HG03439 (cell line): ENCODE measurements around the gene SV2C.
"Not testable (repeated sequence)": the region's sequence is repeated elsewhere in the genome, so short reads cannot be mapped to it uniquely, and the experiment has no call there.

ENCODE experiments used
- ATAC-seq: cut with Tn5 transposase; IDR thresholded peaks from one replicate; pipeline ENCODE4 v1.9.1; 2021; ENCODE audit warnings: mild to moderate bottlenecking, moderate library complexity; ENCODE audit not compliant: unreplicated experiment

The SV2C gene

DNA sequence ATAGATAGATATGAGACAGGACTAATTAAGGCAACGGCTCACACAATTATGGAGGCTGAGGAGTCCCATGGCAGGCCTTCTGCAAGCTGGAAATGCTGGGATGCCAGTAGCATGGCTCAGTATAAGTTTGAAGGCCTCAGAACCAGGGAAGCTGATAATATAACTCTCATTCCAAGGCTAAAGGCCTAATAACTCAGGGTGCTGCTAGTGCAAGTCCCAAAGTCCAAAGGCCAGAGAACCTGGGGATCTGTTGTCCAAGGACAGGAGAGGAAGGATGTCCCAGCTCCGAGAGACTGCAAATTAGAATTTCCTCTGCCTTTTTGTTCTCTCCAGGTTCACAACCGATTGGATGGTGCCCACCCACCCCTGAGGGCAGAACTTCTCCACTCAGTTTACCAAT, 114.5 kb downstream of the SV2C start:
- ATAC-seq = no peak

DNA sequence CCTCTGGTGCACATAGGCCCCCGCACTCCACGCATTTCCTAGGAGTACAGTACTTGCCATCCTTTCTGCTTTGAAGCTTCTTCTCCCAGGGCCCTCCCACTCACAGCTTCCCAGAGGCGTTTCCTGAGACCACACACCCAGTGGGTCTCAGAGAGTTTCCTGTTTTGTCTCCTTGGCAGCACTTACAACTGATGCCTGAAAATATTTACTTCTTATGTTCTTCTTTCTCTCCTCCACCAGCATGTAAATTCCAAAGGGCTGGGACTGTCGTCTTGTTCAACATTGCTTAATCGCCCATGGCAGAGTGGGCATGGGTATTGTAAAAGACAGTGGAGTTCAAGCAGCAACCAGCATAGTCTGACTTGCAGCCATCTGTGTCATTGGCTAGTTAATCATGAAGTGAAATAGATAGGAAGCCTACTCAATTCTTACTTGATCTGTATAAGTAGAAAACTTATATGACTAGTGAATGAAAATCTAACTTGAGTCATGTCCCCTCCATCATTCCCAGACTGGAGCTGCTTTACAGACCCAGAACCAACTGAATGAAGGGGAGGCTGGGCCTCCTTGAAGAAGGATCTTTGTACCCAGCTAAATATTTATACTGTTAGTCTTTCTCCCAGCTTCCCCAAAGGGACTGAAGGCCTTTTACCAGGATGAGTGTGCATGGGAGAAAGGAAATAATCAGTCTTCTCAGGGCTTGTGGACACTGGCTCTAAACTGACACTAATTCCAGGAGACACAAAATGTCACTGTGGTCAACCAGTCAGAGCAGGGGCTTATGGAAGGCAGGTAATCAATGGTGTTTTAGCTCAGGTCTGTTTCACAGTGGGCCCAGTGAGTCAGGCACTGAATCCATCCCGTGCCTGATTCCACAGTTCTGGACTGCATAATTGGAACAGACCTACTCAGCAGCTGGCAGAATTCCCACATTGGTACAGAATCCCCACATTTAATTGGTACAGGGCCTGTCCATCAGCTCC, 116.4 kb downstream of the SV2C start:
- ATAC-seq = no peak

DNA sequence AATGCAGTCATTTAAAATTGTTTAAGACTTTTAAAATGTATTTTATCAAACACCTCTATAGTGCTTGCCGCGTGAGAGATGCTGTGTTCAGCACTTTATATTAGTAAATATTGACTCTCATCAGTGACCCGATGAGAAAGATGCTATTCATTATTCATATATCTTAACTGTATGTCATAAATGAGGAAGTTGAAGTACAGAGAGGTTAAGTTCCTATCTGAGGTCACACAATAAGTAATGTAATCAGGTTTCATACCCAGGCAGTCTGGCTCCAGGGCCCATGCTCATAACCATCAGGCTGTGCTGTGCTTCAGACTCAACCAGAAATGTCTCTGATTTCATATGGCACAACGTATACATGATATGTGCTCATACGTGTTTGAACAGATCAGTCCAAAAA, 119.0 kb downstream of the SV2C start:
- no peak for ATAC-seq

DNA sequence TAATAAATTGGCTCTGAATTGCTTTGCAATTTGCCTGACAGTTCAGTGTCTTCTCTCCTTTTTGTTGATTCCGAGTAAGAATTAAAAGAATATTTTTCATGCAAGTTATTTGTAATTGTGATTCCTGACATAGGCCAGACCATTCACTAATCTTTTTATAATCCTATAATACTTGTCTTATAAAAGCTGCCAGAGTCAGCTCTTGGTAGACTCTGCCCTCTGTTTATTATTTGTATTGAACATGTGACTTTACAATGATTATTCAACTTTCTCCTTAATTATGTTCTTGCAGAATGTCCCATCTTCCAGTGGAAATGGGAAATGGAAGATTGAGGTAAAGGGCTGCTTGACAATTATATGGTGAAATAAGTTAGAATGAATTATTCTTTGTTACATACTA, 121.0 kb downstream of the SV2C start:
- no peak for ATAC-seq

DNA sequence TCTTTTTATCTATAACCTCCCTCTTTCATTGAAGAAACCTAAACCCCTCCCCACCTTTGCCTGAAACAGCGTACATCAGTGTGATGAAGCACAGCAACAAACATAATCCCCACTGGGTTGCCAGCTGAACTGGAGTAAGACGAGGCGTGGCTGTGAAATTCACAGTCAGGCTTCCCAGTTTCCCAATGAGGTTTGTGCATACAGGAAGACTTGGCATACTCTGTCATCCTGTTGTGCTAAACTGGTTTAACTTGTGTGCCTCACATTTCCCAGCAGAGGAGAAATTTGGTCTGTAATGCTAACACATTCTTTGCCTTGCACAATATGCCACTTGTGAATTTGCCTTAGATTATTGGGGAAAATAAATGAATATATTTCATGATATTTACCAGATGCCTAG, 121.5 kb downstream of the SV2C start:
- ATAC-seq = no peak

DNA sequence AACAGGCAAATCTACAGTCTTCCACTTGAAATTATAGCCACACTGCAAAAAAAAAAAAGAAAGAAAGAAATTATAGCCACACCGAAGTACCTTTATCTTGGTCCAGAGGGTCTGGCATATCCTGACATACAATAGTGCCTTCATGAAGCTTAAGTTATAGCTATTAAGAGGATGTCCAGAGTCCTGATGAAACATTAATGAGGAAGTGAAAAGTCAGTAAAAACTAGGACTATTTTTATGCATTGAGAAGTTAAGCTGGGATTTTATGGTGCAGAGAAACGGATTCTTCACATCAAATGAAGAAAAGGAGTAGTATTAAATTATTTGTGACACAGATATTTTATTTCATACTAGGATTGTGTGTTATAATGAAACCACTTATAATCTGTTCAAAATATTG, 123.9 kb downstream of the SV2C start:
- ATAC-seq = no peak

DNA sequence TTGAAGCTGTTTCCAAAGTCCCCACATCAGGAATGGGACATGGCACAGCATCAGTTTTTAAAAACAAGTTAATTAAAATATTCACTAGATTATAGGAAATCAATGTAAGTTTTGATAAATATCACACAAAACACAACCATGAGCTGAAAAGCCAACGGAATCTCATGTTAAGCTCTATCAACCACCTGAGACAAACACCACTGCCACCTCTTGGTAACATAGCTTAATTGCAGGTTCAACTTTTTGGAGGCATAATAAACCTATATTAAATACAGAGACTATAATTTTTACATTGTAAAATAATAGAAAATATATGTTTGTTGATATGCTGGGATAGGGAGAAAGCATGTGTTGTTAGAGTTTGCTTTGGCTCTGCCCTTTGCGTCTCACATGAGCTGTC, 126.1 kb downstream of the SV2C start:
- ATAC-seq = no peak

DNA sequence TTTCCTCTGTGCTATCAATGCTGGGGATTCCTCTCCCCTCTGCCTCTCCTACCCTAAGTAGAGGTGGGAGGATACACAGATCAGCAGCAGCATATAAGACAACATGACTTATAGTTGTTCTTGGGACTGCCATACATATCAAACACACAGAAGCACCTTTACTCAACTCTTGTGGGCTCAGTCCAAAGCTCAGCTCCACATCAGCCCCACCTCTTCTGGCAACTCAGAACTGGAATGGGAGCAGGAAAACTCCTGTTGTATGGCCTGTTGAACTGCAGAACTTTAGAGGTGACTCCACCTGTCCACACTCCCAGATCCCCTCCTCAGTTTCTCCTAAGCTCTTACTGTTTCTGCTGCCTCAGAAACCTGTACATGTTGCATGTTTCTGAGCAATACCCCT, 127.8 kb downstream of the SV2C start:
- ATAC-seq = no peak

DNA sequence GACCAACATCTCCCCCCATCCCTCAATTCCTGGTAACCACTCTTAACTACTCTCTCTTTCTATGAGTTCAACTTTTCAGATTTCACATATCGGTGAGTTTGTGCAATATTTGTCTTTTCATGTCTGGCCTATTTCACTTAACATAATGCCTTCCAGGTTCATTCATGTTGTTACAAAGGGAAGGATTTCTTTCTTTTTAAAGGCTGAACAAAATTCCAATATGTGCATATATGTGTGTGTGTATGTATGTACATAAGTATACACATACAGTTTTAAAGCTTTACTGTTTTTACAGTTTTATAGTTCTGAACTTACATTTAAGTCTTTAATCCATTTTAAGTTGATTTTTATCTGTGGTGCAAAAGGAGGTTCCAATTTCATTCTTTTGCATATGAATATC, 130.7 kb downstream of the SV2C start:
- ATAC-seq = no peak

DNA sequence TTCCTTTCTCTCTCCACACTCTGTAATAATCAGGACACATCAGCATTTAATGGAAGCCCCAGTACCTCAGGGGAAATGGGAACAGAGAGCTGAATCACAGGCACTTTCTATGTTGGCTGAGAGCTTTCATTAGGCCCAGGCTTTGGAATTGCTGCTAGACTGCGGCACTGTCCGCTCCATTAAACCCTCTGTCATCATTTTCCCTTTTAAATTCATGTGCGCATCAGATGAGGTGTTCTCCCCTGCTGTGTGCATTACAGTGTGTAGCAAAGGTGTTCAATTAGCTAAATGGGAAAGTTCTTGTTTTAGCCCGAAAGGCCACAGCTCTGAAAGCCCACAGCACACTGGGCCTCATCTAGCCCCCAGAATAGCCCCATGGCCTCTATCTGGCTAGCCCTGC, 133.6 kb downstream of the SV2C start:
- no peak for ATAC-seq

DNA sequence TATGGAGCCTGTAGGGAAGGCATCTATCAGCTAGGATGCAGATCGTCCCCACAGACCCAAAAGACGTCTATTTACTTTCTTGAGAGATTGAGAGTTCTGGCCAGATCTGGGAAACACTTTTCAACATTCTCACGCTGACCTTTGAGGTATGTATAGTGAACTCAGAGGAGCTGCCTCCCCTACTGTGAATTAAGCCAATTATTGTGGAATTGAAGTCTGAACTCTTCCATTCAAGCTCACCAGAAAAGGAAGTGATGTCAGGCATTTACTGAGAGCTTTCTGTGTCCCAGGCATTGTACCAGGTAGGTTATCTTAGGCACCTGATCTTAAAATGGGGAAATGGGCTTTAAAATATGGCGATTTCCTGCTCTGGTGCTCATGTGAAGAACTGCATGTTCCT, 136.5 kb downstream of the SV2C start:
- ATAC-seq = no peak

DNA sequence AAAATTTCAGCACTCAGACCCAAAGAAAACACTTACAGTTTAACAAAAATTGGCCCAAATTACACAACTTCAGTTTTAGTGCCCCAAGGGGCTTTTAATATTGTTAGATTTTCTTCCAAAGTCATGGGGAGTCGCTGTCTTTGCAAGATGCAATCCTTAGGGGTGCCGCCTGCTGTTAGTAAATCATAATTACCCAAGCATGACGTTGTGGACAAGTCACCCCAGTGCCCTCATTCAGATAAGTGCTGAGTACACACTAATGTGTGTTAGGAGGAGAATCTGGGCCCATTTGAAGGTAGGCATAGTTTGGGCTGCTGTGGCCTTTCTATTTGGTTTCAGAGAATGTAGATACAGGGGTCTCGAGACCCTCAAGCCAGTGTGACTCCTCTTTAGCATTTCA, 138.1 kb downstream of the SV2C start:
- ATAC-seq = no peak

DNA sequence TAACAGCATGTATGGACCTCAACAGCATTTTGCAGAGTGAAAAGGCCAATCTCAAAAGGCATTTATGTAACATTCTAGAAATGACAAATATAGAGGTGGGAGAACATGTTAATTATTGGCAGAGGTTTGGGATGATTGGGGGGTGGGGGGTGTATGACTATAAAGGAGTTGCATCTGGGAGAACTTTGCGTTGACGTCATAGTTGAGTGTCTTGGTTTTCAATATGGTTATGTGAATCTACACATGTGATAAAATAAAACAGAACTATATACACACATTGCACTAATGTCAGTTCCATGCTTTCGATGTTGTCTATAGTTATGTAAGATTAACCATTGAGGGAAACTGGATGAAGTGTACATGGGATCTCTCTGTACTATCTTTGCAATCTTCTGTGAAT, 139.1 kb downstream of the SV2C start:
- no peak for ATAC-seq

DNA sequence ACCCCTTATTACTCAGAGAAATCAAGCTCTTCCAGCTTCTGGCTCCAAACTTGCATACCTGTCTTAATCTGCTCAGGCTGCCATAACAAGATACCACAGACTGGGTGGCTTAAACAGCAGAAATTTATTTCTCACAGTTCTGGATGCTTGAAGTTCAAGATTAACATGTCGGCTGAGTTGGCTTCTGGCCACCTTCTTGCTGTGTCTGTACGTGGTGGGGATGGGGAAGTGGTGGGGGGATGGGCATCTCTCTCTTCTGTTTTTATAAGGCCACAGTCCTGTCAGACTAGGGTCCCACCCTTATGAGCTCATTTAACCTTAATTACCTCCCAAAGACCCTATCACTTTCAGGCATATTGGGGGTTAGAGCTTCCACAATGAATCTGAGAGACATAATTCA, 140.5 kb downstream of the SV2C start:
- no peak for ATAC-seq

DNA sequence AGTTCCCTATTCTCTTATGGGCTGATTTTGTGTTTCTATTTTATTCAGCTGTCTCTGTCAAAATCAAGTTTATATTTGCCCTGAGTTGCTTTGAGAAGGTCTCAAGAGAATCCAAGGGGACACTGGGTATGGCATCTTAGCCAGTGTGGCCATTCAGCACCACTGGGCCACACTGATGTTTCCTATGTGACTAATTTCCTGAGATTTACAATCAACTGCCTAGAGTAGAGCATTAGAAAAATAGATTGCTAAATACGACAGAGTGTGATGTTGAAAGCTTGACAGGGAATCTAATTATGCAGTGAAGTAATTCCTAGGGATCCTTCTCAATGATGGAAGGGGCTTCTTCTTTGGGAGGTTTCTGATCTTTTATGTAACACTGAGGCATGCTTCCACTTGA, 141.7 kb downstream of the SV2C start:
- ATAC-seq = no peak

DNA sequence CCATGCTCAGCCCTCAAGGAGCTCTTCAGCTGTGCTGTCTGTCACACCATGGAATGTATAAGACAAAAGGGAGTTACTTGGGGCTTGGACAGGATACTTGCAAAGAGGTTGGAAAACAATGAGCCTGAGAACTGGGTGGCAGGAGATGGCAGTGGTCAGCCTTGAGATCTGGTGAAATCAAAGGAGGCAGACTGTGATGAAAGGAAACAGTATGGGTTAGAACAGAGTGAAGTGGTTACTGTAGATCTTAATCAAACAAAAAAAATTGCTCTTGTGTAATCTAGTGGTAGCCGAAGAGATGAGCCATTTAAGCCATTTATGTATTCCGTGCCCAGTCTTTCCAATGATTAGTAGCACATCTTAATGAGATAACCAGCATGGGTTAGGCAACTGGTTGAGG, 142.2 kb downstream of the SV2C start:
- no peak for ATAC-seq

DNA sequence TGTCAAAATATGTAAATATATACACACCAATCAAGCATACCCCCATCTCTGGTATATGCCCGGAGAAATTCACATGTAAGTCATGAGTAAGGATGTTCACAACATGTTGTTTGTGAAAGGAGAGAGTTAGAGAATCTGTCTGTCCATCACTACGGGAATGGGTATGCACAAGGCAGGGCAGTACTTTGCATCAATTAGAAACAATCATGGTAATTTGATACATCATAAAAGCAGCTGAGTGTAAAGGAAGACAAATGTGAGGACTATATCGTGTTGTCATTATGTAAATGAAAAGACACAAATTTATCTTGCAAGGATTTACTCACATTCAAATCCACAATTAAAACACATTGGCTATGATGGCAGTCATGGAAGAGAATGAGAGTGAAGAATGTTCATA, 146.7 kb downstream of the SV2C start:
- ATAC-seq = no peak

DNA sequence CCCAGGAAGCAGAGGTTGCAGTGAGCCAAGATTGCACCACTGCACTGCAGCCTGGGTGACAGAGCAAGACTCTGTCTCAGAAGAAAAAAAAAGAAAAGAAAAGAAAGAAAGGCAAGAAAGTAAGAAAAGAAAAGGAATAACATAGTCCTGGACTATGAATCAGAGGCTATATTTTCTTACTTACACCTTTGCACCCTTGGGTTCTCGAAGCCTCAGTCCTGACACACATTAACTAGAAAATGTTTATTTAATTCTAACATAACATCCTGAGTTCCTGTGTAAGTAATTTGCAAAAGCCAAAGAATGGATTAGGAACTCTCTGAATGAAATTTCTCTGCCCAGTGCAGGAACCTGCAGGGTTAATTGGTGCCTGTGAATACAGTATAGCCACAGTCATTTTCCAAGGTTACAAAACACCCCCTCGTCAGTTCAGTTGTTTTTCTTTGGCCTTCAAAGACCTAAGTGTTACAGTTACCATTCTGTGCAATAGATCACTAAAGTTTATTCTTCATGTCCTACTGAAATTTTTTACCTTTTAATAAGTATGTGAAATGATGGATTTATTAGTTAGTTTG, 147.6 kb downstream of the SV2C start:
- no peak for ATAC-seq

DNA sequence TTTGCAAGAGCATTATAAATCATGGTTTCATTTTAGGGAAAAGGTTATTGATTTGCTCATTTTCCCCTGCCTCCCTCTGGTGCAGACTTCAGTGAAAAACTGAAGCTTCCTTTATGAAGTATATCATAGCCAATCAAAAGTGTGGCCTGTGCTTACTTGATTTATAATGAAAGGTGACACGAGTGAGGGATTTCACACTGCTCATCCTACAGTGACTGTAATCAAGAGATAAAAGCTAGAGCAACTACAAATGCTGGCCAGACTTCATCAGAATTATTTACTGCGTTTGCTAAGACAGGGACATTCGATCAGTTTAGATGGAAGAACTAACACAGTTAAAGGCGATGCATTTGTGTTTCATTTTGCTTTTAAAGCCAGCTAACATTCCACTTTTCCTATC, 151.5 kb downstream of the SV2C start:
- ATAC-seq = no peak

DNA sequence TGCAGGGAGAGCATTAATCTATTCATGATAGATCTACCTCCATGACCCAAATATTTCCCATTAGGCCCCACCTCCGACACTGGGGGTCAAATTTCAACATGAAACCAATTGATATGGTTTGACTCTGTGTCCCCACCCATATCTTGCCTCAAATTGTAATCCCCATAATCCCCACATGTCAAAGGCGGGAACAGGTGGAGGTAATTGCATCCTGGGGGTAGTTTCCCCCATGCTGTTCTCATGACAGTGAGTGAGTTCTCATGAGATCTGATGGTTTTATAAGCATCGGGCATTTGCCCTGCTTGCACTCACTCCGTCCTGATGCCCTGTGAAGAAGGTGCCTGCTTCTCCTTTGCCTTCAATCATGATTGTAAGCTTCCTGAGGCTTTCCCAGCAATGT, 153.5 kb downstream of the SV2C start:
- ATAC-seq = no peak

DNA sequence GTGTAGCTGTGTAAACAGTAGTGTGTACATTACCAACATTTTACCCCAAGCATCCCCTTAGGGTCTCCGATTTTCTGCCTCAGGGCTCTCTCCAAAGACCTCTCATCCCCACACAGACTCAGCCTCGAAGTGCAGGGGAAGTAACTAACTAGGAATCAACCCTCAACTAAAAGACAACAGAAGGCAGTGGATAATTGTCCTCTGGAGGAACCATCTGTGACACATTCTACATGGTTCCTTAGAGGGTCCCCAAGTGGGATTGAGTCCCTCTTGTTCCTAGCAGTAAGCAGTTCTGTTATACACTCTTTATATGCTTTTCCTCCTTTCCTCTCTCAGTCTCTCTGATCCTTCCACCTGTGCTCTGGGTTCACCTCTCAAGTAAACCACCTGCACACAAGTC, 157.2 kb downstream of the SV2C start:
- ATAC-seq = no peak

DNA sequence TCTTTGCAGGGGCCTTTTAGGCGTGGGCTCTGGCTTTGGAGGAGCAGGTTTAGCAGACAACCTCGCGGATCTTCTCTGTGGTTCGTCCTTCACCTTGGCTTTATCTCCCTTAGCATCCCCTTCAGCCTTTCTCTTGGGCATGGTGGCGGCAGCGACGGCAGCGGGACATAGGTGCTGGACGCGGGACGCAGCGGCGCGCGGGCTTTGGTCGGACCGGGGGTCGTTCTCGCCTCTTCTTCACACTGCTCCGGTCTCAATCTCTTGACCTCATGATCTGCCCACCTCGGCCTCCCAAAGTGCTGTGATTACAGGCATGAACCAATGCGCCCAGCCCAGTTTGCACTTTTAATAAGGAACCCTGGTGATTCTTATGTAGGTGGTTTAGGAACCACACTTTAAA, 159.0 kb downstream of the SV2C start:
- ATAC-seq = not testable (repeated sequence)

DNA sequence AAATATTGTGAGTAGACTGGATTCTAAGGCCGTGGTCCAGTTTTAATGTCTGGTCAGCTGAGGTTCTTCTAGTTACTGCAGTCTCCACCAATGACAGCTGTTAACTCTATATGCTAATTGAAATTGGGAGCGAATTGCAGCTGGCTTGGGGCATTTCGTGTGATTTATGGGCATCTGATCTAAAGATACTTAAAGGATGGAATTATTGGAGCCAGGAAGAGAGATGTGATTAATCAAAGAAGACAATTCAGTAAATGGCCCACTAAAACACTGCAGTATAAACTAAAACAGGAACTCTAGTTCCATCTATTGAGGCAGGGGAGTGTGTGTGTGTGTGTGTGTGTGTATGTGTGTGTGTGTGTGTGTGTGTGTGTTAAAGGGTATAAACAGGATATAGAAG, 162.4 kb downstream of the SV2C start:
- no peak for ATAC-seq
